HG03097 (cell line): Measurements from ENCODE around the gene ENTPD1.
"Not testable (repeated sequence)": the region's sequence is repeated elsewhere in the genome, so short reads cannot be mapped to it uniquely, and the experiment has no call there.

ENCODE experiments used
- ATAC-seq: cut with Tn5 transposase; IDR thresholded peaks from one replicate; pipeline ENCODE4 v1.9.1; 2021; ENCODE audit not compliant: unreplicated experiment, low FRiP score

ENTPD1 gene

GRCh38 chr10:95906677-95907455, 150.9 kb downstream of the ENTPD1 start:
- ATAC-seq: no peak

- ATAC-seq: peak; percentile 94
Measured at GRCh38 chr10:95907456-95908253, 151.7 kb downstream of the ENTPD1 start, which contains the start of gene CC2D2B. Gene CC2D2B (plus strand): TSS chr10:95907975. CDS start chr10:95911324, 3,349 bp downstream.

- ATAC-seq: no peak
Measured at GRCh38 chr10:95908450-95908849, 152.5 kb downstream of the ENTPD1 start.

GRCh38 chr10:95909561-95909960, 153.6 kb downstream of the ENTPD1 start:
- ATAC-seq: no peak

GRCh38 chr10:95916039-95916438, 160.1 kb downstream of the ENTPD1 start:
- ATAC-seq: not testable (repeated sequence)
